H1 (cell line): ENCODE measurements around the gene ZNF541. TPM values are rescaled to one million over a fixed set of nuclear protein-coding genes. Genes with fewer than 3 reads are reported as not detected.

ENCODE experiments used
- HDAC2 ChIP-seq, 2 experiments: fragments of 300-600 bp in 1 of 2; sonication (generic) in 1 of 2; IDR thresholded peaks; 2 replicates each; pipeline ENCODE4 v1.6.1; 2011 to 2012; ENCODE audit warnings: low read depth in 2 of 2, low read length in 2 of 2, mild to moderate bottlenecking in 2 of 2, moderate library complexity in 2 of 2, borderline replicate concordance in 1 of 2, inconsistent platforms in 1 of 2
- SIRT6 ChIP-seq: IDR thresholded peaks from one replicate; pipeline ENCODE4 v1.7.1; 2012; ENCODE audit warnings: low read length, inconsistent platforms
- polyA plus RNA-seq, 7 experiments: library from polyadenylated mRNA; depleted of rRNA in 3 of 7; stranded (reverse) in 5 of 7; unstranded in 2 of 7; fragments of >200 nt in 5 of 7; fragments of 200-250 nt in 2 of 7; gene quantifications; 1 replicate in 5 of 7; 2 replicates in 1 of 7; 4 replicates in 1 of 7; pipeline versions ENCODE4 v1.2.1 to v1.2.3, GENCODE V29; 2011 to 2013; ENCODE audit warnings: missing spikeins in 2 of 7, mixed read lengths in 2 of 7
- total RNA-seq: library from RNA; stranded (reverse); fragmentation: NEBNext Ultra II Directional; extraction: Animal tissue kit (Norgen Biotek cat#: 25700); gene quantifications from 2 replicates; pipeline ENCODE4 v1.2.1, GENCODE V29; 2021

ZNF541 gene
- total and polyA plus RNA-seq, 2 of the 8 experiments (the other 6 are each of a cell fraction or from before 2014, with no cell fraction given), result 0.05 TPM; not detected in 1

- TF ChIP-seq HDAC2 (IDR thresholded peaks at IDR 0.05; ENCODE audit: borderline replicate concordance in 1 of 2, low read depth in 2 of 2, low read length in 2 of 2) (no peak), SIRT6 (no peak)
Observed at GRCh38 chr19:47615230-47615629, 42.3 kb upstream of the ZNF541 start (continued).
